K562 (cell line): Measurements from ENCODE around the gene PFKP. TPM values are rescaled to one million over a fixed set of nuclear protein-coding genes. Genes with fewer than 3 reads are reported as not detected.

Source experiments
- BMI1 ChIP-seq: fragments of 150-350 bp; IDR thresholded peaks from 2 replicates; pipeline ENCODE4 v1.6.1; 2014; ENCODE audit warnings: low read length
- COPS2 ChIP-seq: fragments of 450-650 bp; conservative IDR thresholded peaks from 2 replicates; pipeline ENCODE4 v1.6.1; 2016; ENCODE audit warnings: mild to moderate bottlenecking, moderate library complexity
- HCFC1 ChIP-seq: IDR thresholded peaks from 2 replicates; pipeline ENCODE4 v1.6.1; 2012; ENCODE audit warnings: low read depth, low read length, improper control_type of control experiment
- LEF1 ChIP-seq: fragments of 450-650 bp; IDR thresholded peaks from 2 replicates; pipeline ENCODE4 v1.6.1; 2016; ENCODE audit warnings: mild to moderate bottlenecking
- MTF1 ChIP-seq: fragments of 250-450 bp; sonication (Bioruptor Pico); IDR thresholded peaks from 2 replicates; pipeline ENCODE4 v1.9.0; 2021; ENCODE audit warnings: moderate library complexity, mild to moderate bottlenecking, inconsistent platforms, borderline replicate concordance
- POLR2H ChIP-seq: IDR thresholded peaks from 2 replicates; pipeline ENCODE4 v1.6.1; 2016; ENCODE audit warnings: missing genetic modification characterization, low read depth, mild to moderate bottlenecking, control low read depth, missing compliant biosample characterization, moderate library complexity
- SMARCA4 ChIP-seq: fragments of 450-650 bp; IDR thresholded peaks from 2 replicates; pipeline ENCODE4 v1.6.1; 2016
- TAF9B ChIP-seq: fragments of 450-650 bp; IDR thresholded peaks from 2 replicates; pipeline ENCODE4 v1.6.1; 2018; ENCODE audit warnings: mild to moderate bottlenecking; ENCODE audit not compliant: partially characterized antibody
- TOE1 ChIP-seq, 2 experiments: fragments of 450-650 bp in 1 of 2; sonication (generic) in 1 of 2; formaldehyde crosslinking in 1 of 2; IDR thresholded peaks; 2 replicates each; pipeline versions ENCODE4 v1.7.1 to v1.8.0; 2016 to 2022; ENCODE audit warnings: borderline replicate concordance in 2 of 2, mild to moderate bottlenecking in 2 of 2, antibody characterized with exemption in 1 of 2, inconsistent platforms in 1 of 2, low read depth in 1 of 2, missing genetic modification reagents in 1 of 2, moderate library complexity in 1 of 2
- polyA plus RNA-seq, 8 experiments: library from polyadenylated mRNA; depleted of rRNA in 4 of 8; stranded (reverse) in 5 of 8; unstranded in 3 of 8; fragments of >200 nt; fragmentation: Nextera tagmentation in 2 of 8; fragmentation: Illumina TruSeq in 1 of 8; extraction: Ambion mirVana in 2 of 8; extraction: Trizol in 1 of 8; gene quantifications; 2 replicates each; pipeline versions ENCODE4 v1.2.1 to v1.2.3, GENCODE V29; 2011 to 2014; ENCODE audit warnings: inconsistent platforms in 1 of 8, missing spikeins in 1 of 8
- total RNA-seq, 7 experiments: library from RNA; depleted of rRNA in 6 of 7; stranded (reverse); fragments of >200 nt in 6 of 7; fragmentation: Illumina TruSeq in 2 of 7; extraction: Trizol in 2 of 7; gene quantifications; 2 replicates each; pipeline versions ENCODE4 v1.2.1 to v1.2.3, GENCODE V29; 2011 to 2021; ENCODE audit warnings: low replicate concordance in 1 of 7
- TF ChIP-seq, protein P1 (sequence below): fragments of 450-650 bp; IDR thresholded peaks from 2 replicates; pipeline ENCODE4 v1.6.1; 2016; ENCODE audit warnings: low read depth
- TF ChIP-seq, protein P2 (sequence below): fragments of 450-650 bp; IDR thresholded peaks from 2 replicates; pipeline ENCODE4 v1.6.1; 2018; ENCODE audit not compliant: partially characterized antibody
- TF ChIP-seq, protein P3 (sequence below): fragments of 250-450 bp; sonication (Bioruptor Pico); IDR thresholded peaks from 2 replicates; pipeline ENCODE4 v1.8.0; 2022; ENCODE audit warnings: moderate library complexity, mild to moderate bottlenecking, inconsistent platforms
- TF ChIP-seq, protein P4 (sequence below): sonication (generic); formaldehyde crosslinking; IDR thresholded peaks from 2 replicates; pipeline ENCODE4 v1.8.1; 2023; ENCODE audit warnings: mild to moderate bottlenecking, missing genetic modification reagents

PFKP gene
- total and polyA plus RNA-seq, 9 of the 15 experiments (the other 6 are each of a cell fraction or from before 2014, with no cell fraction given) = 23.5 to 116 (median 62.1) TPM

DNA sequence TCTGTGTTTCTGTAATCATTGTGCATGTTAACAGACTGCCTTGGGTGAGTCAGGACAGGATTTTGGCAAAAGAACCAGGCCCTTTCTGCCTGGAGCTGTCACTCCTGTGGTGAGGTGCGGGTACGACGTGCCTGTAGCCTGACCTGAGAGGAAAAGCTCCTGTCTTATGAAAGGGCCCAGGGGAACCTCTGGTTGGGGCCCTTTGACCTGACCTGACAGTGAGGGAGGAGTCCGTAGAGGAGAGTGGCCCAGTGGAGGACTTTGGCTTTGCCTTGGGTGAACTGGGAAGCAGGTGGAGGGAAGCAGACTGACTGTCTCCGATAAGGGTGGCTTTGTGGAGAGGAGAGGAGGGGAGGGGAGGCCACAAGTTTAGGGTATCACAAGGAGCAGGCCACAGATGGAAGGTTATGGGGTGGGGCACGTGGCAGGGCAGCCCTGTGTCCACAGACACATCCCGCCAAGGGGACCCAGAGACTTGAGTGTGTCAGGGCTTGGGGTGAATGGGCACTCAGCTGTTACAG is 6.9 kb downstream of the PFKP start (continued):
- TF ChIP-seq, protein P1, sequence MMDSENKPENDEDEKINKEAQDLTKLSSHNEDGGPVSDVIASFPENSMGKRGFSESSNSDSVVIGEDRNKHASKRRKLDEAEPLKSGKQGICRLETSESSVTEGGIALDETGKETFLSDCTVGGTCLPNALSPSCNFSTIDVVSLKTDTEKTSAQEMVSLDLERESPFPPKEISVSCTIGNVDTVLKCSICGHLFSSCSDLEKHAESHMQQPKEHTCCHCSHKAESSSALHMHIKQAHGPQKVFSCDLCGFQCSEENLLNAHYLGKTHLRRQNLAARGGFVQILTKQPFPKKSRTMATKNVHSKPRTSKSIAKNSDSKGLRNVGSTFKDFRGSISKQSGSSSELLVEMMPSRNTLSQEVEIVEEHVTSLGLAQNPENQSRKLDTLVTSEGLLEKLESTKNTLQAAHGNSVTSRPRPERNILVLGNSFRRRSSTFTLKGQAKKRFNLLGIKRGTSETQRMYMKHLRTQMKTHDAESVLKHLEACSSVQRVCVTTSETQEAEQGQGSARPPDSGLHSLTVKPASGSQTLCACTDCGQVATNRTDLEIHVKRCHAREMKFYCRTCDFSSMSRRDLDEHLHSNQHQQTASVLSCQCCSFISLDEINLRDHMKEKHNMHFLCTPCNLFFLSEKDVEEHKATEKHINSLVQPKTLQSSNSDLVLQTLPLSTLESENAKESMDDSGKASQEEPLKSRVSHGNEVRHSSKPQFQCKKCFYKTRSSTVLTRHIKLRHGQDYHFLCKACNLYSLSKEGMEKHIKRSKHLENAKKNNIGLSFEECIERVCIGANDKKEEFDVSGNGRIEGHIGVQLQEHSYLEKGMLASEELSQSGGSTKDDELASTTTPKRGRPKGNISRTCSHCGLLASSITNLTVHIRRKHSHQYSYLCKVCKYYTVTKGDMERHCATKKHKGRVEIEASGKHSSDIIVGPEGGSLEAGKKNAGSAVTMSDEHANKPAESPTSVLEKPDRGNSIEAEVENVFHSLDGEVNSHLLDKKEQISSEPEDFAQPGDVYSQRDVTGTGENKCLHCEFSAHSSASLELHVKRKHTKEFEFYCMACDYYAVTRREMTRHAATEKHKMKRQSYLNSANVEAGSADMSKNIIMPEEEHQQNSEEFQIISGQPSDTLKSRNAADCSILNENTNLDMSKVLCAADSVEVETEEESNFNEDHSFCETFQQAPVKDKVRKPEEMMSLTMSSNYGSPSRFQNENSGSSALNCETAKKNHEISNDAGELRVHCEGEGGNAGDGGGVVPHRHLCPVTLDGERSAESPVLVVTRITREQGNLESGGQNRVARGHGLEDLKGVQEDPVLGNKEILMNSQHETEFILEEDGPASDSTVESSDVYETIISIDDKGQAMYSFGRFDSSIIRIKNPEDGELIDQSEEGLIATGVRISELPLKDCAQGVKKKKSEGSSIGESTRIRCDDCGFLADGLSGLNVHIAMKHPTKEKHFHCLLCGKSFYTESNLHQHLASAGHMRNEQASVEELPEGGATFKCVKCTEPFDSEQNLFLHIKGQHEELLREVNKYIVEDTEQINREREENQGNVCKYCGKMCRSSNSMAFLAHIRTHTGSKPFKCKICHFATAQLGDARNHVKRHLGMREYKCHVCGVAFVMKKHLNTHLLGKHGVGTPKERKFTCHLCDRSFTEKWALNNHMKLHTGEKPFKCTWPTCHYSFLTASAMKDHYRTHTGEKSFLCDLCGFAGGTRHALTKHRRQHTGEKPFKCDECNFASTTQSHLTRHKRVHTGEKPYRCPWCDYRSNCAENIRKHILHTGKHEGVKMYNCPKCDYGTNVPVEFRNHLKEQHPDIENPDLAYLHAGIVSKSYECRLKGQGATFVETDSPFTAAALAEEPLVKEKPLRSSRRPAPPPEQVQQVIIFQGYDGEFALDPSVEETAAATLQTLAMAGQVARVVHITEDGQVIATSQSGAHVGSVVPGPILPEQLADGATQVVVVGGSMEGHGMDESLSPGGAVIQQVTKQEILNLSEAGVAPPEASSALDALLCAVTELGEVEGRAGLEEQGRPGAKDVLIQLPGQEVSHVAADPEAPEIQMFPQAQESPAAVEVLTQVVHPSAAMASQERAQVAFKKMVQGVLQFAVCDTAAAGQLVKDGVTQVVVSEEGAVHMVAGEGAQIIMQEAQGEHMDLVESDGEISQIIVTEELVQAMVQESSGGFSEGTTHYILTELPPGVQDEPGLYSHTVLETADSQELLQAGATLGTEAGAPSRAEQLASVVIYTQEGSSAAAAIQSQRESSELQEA = no peak
- TF ChIP-seq, protein P2, sequence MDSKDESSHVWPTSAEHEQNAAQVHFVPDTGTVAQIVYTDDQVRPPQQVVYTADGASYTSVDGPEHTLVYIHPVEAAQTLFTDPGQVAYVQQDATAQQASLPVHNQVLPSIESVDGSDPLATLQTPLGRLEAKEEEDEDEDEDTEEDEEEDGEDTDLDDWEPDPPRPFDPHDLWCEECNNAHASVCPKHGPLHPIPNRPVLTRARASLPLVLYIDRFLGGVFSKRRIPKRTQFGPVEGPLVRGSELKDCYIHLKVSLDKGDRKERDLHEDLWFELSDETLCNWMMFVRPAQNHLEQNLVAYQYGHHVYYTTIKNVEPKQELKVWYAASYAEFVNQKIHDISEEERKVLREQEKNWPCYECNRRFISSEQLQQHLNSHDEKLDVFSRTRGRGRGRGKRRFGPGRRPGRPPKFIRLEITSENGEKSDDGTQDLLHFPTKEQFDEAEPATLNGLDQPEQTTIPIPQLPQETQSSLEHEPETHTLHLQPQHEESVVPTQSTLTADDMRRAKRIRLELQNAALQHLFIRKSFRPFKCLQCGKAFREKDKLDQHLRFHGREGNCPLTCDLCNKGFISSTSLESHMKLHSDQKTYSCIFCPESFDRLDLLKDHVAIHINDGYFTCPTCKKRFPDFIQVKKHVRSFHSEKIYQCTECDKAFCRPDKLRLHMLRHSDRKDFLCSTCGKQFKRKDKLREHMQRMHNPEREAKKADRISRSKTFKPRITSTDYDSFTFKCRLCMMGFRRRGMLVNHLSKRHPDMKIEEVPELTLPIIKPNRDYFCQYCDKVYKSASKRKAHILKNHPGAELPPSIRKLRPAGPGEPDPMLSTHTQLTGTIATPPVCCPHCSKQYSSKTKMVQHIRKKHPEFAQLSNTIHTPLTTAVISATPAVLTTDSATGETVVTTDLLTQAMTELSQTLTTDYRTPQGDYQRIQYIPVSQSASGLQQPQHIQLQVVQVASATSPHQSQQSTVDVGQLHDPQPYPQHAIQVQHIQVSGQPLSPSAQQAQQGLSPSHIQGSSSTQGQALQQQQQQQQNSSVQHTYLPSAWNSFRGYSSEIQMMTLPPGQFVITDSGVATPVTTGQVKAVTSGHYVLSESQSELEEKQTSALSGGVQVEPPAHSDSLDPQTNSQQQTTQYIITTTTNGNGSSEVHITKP = no peak
- TF ChIP-seq COPS2 (no peak), BMI1 (no peak), TOE1 (IDR thresholded peaks at IDR 0.05; ENCODE audit: borderline replicate concordance) (peak; percentile 40; the same call in 1 of the 2 replicates), TOE1 (CRISPR knock-in tag; IDR thresholded peaks at IDR 0.05; ENCODE audit: borderline replicate concordance, low read depth) (no peak), MTF1 (CRISPR knock-in tag) (no peak), SMARCA4 (peak; percentile 73), POLR2H (tag) (no peak), HCFC1 (no peak), LEF1 (0 out of 2 replicates have a peak, but pooled peaks have one; percentile 12), TAF9B (no peak)
- TF ChIP-seq, protein P3, sequence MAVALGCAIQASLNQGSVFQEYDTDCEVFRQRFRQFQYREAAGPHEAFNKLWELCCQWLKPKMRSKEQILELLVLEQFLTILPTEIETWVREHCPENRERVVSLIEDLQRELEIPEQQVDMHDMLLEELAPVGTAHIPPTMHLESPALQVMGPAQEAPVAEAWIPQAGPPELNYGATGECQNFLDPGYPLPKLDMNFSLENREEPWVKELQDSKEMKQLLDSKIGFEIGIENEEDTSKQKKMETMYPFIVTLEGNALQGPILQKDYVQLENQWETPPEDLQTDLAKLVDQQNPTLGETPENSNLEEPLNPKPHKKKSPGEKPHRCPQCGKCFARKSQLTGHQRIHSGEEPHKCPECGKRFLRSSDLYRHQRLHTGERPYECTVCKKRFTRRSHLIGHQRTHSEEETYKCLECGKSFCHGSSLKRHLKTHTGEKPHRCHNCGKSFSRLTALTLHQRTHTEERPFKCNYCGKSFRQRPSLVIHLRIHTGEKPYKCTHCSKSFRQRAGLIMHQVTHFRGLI (CRISPR knock-in tag) = no peak
- TF ChIP-seq, protein P4, sequence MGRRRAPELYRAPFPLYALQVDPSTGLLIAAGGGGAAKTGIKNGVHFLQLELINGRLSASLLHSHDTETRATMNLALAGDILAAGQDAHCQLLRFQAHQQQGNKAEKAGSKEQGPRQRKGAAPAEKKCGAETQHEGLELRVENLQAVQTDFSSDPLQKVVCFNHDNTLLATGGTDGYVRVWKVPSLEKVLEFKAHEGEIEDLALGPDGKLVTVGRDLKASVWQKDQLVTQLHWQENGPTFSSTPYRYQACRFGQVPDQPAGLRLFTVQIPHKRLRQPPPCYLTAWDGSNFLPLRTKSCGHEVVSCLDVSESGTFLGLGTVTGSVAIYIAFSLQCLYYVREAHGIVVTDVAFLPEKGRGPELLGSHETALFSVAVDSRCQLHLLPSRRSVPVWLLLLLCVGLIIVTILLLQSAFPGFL (CRISPR knock-in tag) = no peak
